ENCODE measurements around the gene ZNF547. TPM values are rescaled to one million over a fixed set of nuclear protein-coding genes. Genes with fewer than 3 reads are reported as not detected.

ZNF547 gene
- total and polyA plus RNA-seq, 2 of the 8 experiments (the other 6 are each of a cell fraction or from before 2014, with no cell fraction given): 1.1 to 2.1 TPM

DNA sequence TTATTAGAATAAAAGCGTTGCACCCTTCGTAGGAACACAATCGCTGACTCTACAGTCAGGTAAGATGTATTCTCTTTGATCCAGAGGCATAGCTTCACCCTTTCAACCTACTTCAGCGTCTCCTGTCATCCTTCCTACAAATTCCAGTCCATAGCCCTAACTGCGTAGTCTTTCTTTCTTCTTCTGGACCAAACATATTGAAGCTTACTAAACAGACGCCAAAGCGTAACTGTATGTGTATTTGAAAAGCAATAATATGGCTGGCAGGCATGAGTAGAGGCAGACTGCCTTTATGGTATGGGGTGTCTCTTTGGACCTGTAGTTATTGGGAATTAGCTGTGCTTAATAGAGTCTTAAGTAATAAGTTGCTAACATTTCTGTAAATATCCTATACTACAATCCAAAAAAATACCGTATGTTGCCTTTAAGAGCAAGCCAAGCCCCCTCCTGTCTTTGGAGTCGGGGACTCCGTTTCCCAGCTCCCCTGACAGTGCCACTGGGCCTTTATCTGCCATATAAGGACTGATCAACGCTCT lies 25.9 kb downstream of the ZNF547 start:
- Histone ChIP-seq H3K36me3 (ENCODE audit: control insufficient read depth in 2 of 4, insufficient read depth in 4 of 4, low read length in 3 of 4) (no peaks in the 10 kb centered on the region), H3K4me3 (ENCODE audit: extremely low read depth in 1 of 4, insufficient read depth in 2 of 4, low read depth in 3 of 4, low read length in 4 of 4) (peak overlapping the region; percentile 0 to 77 (median 13); a peak in 4 of 8 replicates), H4K5ac (ENCODE audit: insufficient read length, low read depth, low read length) (peak overlapping the region; percentile 17), H2AFZ (ENCODE audit: low read length) (peak overlapping the region; percentile 97), H3K79me2 (ENCODE audit: control insufficient read depth in 1 of 2, insufficient read depth in 2 of 2, low read length in 2 of 2) (peaks cover 3 to 28% of the 10 kb centered on the region in 2 experiments; a peak in 3 of 4 replicates), H3K9me3 (ENCODE audit: insufficient read depth in 2 of 2, low read depth in 1 of 2, low read length in 1 of 2) (no peaks in the 10 kb centered on the region), H3K27me3 (replicated peaks in 1 of 4; ENCODE audit: control insufficient read depth in 3 of 4, extremely low read depth in 1 of 4, insufficient read depth in 3 of 4, low read length in 3 of 4) (no peaks in the 10 kb centered on the region), H3K79me1 (ENCODE audit: low read depth, low read length) (no peaks in the 10 kb centered on the region; the same call in 1 of the 2 replicates), H4K91ac (replicated peaks; ENCODE audit: insufficient read length, low read length) (peak overlapping the region; percentile 59), H2BK12ac (ENCODE audit: low read depth, low read length) (no peak overlapping the region), H2BK15ac (ENCODE audit: low read length) (no peak overlapping the region), H3K23me2 (ENCODE audit: low read depth, low read length) (peaks cover 3% of the 10 kb centered on the region; the same call in 1 of the 2 replicates), H2AK5ac (ENCODE audit: low read depth, low read length) (no peak overlapping the region), H3K27ac (ENCODE audit: low read depth, low read length) (no peak overlapping the region; the same call in 1 of the 2 replicates), H3K4me2 (ENCODE audit: insufficient read depth in 1 of 2, low read depth in 2 of 2, low read length in 2 of 2) (peak overlapping the region; percentile 49 to 55), H4K20me1 (replicated peaks in 1 of 2; ENCODE audit: control insufficient read depth in 1 of 2, insufficient read depth in 2 of 2, low read length in 2 of 2) (no peaks in the 10 kb centered on the region), H3K4me1 (replicated peaks in 1 of 4; ENCODE audit: control insufficient read depth in 3 of 4, insufficient read depth in 4 of 4, low read length in 3 of 4) (no peaks in the 10 kb centered on the region; a peak in 1 of 7 replicates), H3K4ac (replicated peaks; ENCODE audit: insufficient read length, low read depth, low read length) (no peak overlapping the region), H4K8ac (ENCODE audit: extremely low read depth, insufficient read depth, low read length) (no peak overlapping the region), H3K9ac (replicated peaks in 1 of 4; ENCODE audit: extremely low read depth in 1 of 4, low read depth in 3 of 4, low read length in 3 of 4) (no peak overlapping the region), H2BK120ac (replicated peaks; ENCODE audit: low read depth, low read length) (no peak overlapping the region), H2BK20ac (ENCODE audit: low read length) (no peak overlapping the region), H2BK5ac (ENCODE audit: low read depth, low read length) (no peak overlapping the region), H3K18ac (ENCODE audit: extremely low read depth, low read length) (no peak overlapping the region), H3K56ac (replicated peaks; ENCODE audit: insufficient read length, low read depth, low read length) (no peak overlapping the region), H3K14ac (ENCODE audit: insufficient read length) (no peak overlapping the region), H3K23ac (ENCODE audit: insufficient read length) (no peak overlapping the region)
- DNase-seq (ENCODE audit: low read depth in 1 of 2, low spot score in 2 of 2) (no peak), FAIRE-seq (no peak)
- 53% methylated on average over 11 of the region's 11 CpGs; no CpG with 5 or more reads in 1 of the 2 experiments for WGBS, 2 experiments (ENCODE audit: extremely low coverage in 1 of 2, insufficient coverage in 1 of 2, insufficient read length in 1 of 2, insufficient replicate concordance in 2 of 2, low coverage in 1 of 2, low lambda C conversion rate in 2 of 2, missing lambda C conversion rate in 1 of 2)
- TF ChIP-seq CHD2 (IDR thresholded peaks at IDR 0.05; ENCODE audit: low read length) (no peak), NANOG (IDR thresholded peaks at IDR 0.05; ENCODE audit: insufficient read depth, low read depth, low read length, poor library complexity, severe bottlenecking) (no peak), RBBP5 (IDR thresholded peaks at IDR 0.05; ENCODE audit: borderline replicate concordance, low read depth, low read length) (no peak), SRF (IDR thresholded peaks at IDR 0.05; ENCODE audit: low read depth, low read length) (peak; percentile 99)
- ChIA-PET POLR2A (ENCODE audit: partially characterized antibody) (interaction anchor here (0.6 to 3.1 kb wide), 12 partner anchors 9 to 1789 kb away, joined by 3 to 20 read pairs (median 3); partner anchors contain the start of genes TRAPPC2B, ZNF304, ZNF460 and ZNF524), CTCF (ENCODE audit: partially characterized antibody) (interaction anchor here (0.9 to 1.3 kb wide), 2 partner anchors 17 to 21 kb away, joined by 3 to 4 read pairs; no protein-coding TSS in a partner anchor)

Data from H1 (cell line).